HepG2 (cell line): Measurements from ENCODE around the gene CCL18. TPM values are rescaled to one million over a fixed set of nuclear protein-coding genes. Genes with fewer than 3 reads are reported as not detected.

Source experiments
- ATAC-seq: fragments of 200-7000 bp; cut with Tn5 transposase; 3 replicates; pipeline ENCODE4 v1.9.1; 2020; ENCODE audit warnings: mild to moderate bottlenecking, moderate library complexity
- BruUV-seq: library from RNA; stranded (reverse); fragments of 400-500 nt; replicated peaks from 2 replicates; lab custom pipeline; 2021; lab: Mats Ljungman, UMichigan
- CTCF ChIA-PET: fragments of 300-600 bp; formaldehyde crosslinking; extraction: SDS; loops from one replicate; lab custom pipeline; 2021; ENCODE audit warnings: low total read pairs, inconsistent platforms, low intra/inter-chr PET ratio; lab: Yijun Ruan, JAX
- POLR2A ChIA-PET: fragments of 350-600 bp; sonication (Branson Sonifier 250); formaldehyde crosslinking; loops from one replicate; lab custom pipeline; 2020; ENCODE audit warnings: antibody characterized with exemption, inconsistent platforms; lab: Yijun Ruan, JAX
- DNase-seq: peaks from one replicate; pipeline ENCODE4 v3.0.0-alpha.2; 2015; ENCODE audit warnings: low spot score
- FAIRE-seq: peaks from 3 replicates; lab custom pipeline; 2011; peaks lifted over from hg19 to GRCh38; lab: Jason Lieb, UNC
- H2AFZ ChIP-seq: one replicate; pipeline ENCODE4 v1.6.1; 2011; ENCODE audit warnings: low read length, inconsistent platforms
- H3K27ac ChIP-seq: fragments of 300-600 bp; 3 replicates; pipeline ENCODE4 v1.8.0; 2011; ENCODE audit warnings: mixed run types, mild to moderate bottlenecking, mixed read lengths, low read length, inconsistent platforms; ENCODE audit not compliant: insufficient read depth; ENCODE audit errors: extremely low read length
- H3K27me3 ChIP-seq, 2 experiments: fragments of 200-600 bp in 1 of 2; 2 replicates in 1 of 2; 3 replicates in 1 of 2; pipeline versions ENCODE4 v1.6.0 to v1.8.0; 2011; ENCODE audit warnings: low read length in 2 of 2, mild to moderate bottlenecking in 2 of 2, moderate library complexity in 2 of 2, inconsistent platforms in 1 of 2; ENCODE audit not compliant: insufficient read depth in 2 of 2, control insufficient read depth in 1 of 2
- H3K36me3 ChIP-seq, 2 experiments: fragments of 200-600 bp in 1 of 2; replicated peaks in 1 of 2; 2 replicates in 1 of 2; 3 replicates in 1 of 2; pipeline versions ENCODE4 v1.5.1 to v1.8.0; 2011; ENCODE audit warnings: low read length in 2 of 2, inconsistent platforms in 1 of 2; ENCODE audit not compliant: insufficient read depth in 2 of 2, control insufficient read depth in 1 of 2
- H3K4me1 ChIP-seq: 2 replicates; pipeline ENCODE4 v1.5.1; 2012; ENCODE audit warnings: low read length, inconsistent platforms; ENCODE audit not compliant: insufficient read depth
- H3K4me2 ChIP-seq: 2 replicates; pipeline ENCODE4 v1.6.0; 2011; ENCODE audit warnings: low read depth, low read length, inconsistent platforms
- H3K4me3 ChIP-seq, 3 experiments: fragments of 200-600 bp in 1 of 3; sonication (generic), shearing (Covaris generic) in 1 of 3; replicated peaks in 1 of 3; 2 replicates each; pipeline ENCODE4 v1.5.1; 2011 to 2016; ENCODE audit warnings: low read length in 3 of 3, inconsistent platforms in 2 of 3, low read depth in 2 of 3, mild to moderate bottlenecking in 2 of 3, control low read depth in 1 of 3, mixed read lengths in 1 of 3; ENCODE audit not compliant: insufficient read depth in 1 of 3
- H3K79me2 ChIP-seq: one replicate; pipeline ENCODE4 v1.6.1; 2011; ENCODE audit warnings: low read length, inconsistent platforms; ENCODE audit not compliant: insufficient read depth
- H3K9ac ChIP-seq: 2 replicates; pipeline ENCODE4 v1.6.0; 2011; ENCODE audit warnings: mild to moderate bottlenecking, low read depth, low read length, inconsistent platforms; ENCODE audit not compliant: insufficient read depth
- H3K9me3 ChIP-seq: 2 replicates; pipeline ENCODE4 v1.5.1; 2012; ENCODE audit warnings: mild to moderate bottlenecking, low read length
- H4K20me1 ChIP-seq: 2 replicates; pipeline ENCODE4 v1.6.0; 2011; ENCODE audit warnings: inconsistent platforms, mild to moderate bottlenecking, low read length, moderate library complexity; ENCODE audit not compliant: insufficient read depth
- BHLHE40 ChIP-seq: IDR thresholded peaks from 2 replicates; pipeline ENCODE4 v1.6.1; 2011; ENCODE audit warnings: low read length, improper control_type of control experiment
- BRD4 ChIP-seq: sonication (generic); formaldehyde crosslinking; IDR thresholded peaks from 2 replicates; pipeline ENCODE4 v1.4.0; 2020; ENCODE audit warnings: missing genetic modification reagents
- CAMTA2 ChIP-seq: sonication (generic); formaldehyde crosslinking; IDR thresholded peaks from 2 replicates; pipeline ENCODE4 v1.4.0; 2020; ENCODE audit warnings: mild to moderate bottlenecking, missing genetic modification reagents, borderline replicate concordance
- CHD4 ChIP-seq: fragments of 200-600 bp; sonication (generic); IDR thresholded peaks from 2 replicates; pipeline ENCODE4 v1.7.0; 2017; ENCODE audit warnings: mild to moderate bottlenecking, low read length, borderline replicate concordance
- CREB3 ChIP-seq: sonication (generic); formaldehyde crosslinking; IDR thresholded peaks from 2 replicates; pipeline ENCODE4 v1.5.0; 2020; ENCODE audit warnings: missing genetic modification reagents
- KLF9 ChIP-seq: IDR thresholded peaks from 2 replicates; pipeline ENCODE4 v1.6.1; 2016; ENCODE audit warnings: low read depth
- MBNL3 ChIP-seq: fragments of 250-450 bp; sonication (Bioruptor Pico); conservative IDR thresholded peaks from 2 replicates; pipeline ENCODE4 v1.8.0; 2022; ENCODE audit warnings: mild to moderate bottlenecking, inconsistent platforms
- NR3C1 ChIP-seq: sonication (generic); formaldehyde crosslinking; IDR thresholded peaks from 2 replicates; pipeline ENCODE4 v1.4.0; 2020; ENCODE audit warnings: missing genetic modification reagents
- RBAK ChIP-seq: sonication (generic); formaldehyde crosslinking; IDR thresholded peaks from 2 replicates; pipeline ENCODE4 v1.5.1; 2020; ENCODE audit warnings: mild to moderate bottlenecking, missing genetic modification reagents
- SAFB2 ChIP-seq: sonication (generic); formaldehyde crosslinking; IDR thresholded peaks from 2 replicates; pipeline ENCODE4 v1.5.1; 2020; ENCODE audit warnings: missing genetic modification reagents, low read depth, mild to moderate bottlenecking, borderline replicate concordance
- SNAPC5 ChIP-seq: sonication (generic); formaldehyde crosslinking; IDR thresholded peaks from 2 replicates; pipeline ENCODE4 v1.8.1; 2023; ENCODE audit warnings: mild to moderate bottlenecking, missing genetic modification reagents, borderline replicate concordance
- SRSF1 ChIP-seq: fragments of 200-400 bp; formaldehyde crosslinking; optimal IDR thresholded peaks from 2 replicates; pipeline ENCODE3; 2017; ENCODE audit warnings: mild to moderate bottlenecking, low read depth, low read length, moderate library complexity
- TCF12 ChIP-seq, 2 experiments: fragments of 450-650 bp in 1 of 2; sonication (generic) in 1 of 2; formaldehyde crosslinking in 1 of 2; IDR thresholded peaks; 2 replicates each; pipeline versions ENCODE4 v1.6.1 to v1.8.0; 2017 to 2022; ENCODE audit warnings: antibody characterized with exemption in 1 of 2, mild to moderate bottlenecking in 1 of 2, missing genetic modification reagents in 1 of 2, moderate library complexity in 1 of 2
- ZNF160 ChIP-seq: sonication (generic); formaldehyde crosslinking; IDR thresholded peaks from 2 replicates; pipeline ENCODE4 v1.8.0; 2022; ENCODE audit warnings: mild to moderate bottlenecking, inconsistent platforms, missing genetic modification reagents
- ZNF569 ChIP-seq: sonication (generic); formaldehyde crosslinking; IDR thresholded peaks from 2 replicates; pipeline ENCODE4 v1.5.0; 2020; ENCODE audit warnings: mild to moderate bottlenecking, missing genetic modification reagents, moderate library complexity, borderline replicate concordance
- ZNF572 ChIP-seq: sonication (generic); formaldehyde crosslinking; IDR thresholded peaks from 2 replicates; pipeline ENCODE4 v1.5.1; 2020; ENCODE audit warnings: mild to moderate bottlenecking, missing genetic modification reagents
- ZNF639 ChIP-seq: conservative IDR thresholded peaks from 2 replicates; pipeline ENCODE4 v1.6.1; 2018; ENCODE audit warnings: missing genetic modification reagents
- ZNF674 ChIP-seq: sonication (generic); formaldehyde crosslinking; IDR thresholded peaks from 2 replicates; pipeline ENCODE4 v1.5.0; 2020; ENCODE audit warnings: low read depth, mild to moderate bottlenecking, missing genetic modification reagents
- ZNF790 ChIP-seq: sonication (generic); formaldehyde crosslinking; IDR thresholded peaks from 2 replicates; pipeline ENCODE4 v1.8.0; 2022; ENCODE audit warnings: missing genetic modification reagents, mild to moderate bottlenecking, borderline replicate concordance
- ZSCAN30 ChIP-seq: sonication (generic); formaldehyde crosslinking; IDR thresholded peaks from 2 replicates; pipeline ENCODE4 v1.5.0; 2020; ENCODE audit warnings: mild to moderate bottlenecking, missing genetic modification reagents
- WGBS: methylation state at CpG from one replicate; pipeline ENCODE4 v1.1.6; 2017; ENCODE audit warnings: low lambda C conversion rate; 5-methylcytosine and 5-hydroxymethylcytosine counted together
- in situ Hi-C: cut with HindIII; loops from 2 replicates; pipeline ENCODE4 v1.10.0; 2017; ENCODE audit warnings: low pct_unique_long_range_greater_than_20kb; ENCODE audit not compliant: extremely low pct_ligation_motif_present
- intact Hi-C: fragments of 100-400 bp; cut with micrococcal nuclease; formaldehyde crosslinking; loops from one replicate; pipeline ENCODE4 v1.10.0; 2022; ENCODE audit not compliant: unreplicated experiment
- polyA plus RNA-seq, 8 experiments: library from polyadenylated mRNA; depleted of rRNA in 3 of 8; stranded (reverse) in 7 of 8; unstranded in 1 of 8; fragments of >200 nt; fragmentation: Illumina TruSeq in 4 of 8; extraction: Trizol in 4 of 8; gene quantifications; 2 replicates each; pipeline versions ENCODE4 v1.2.1 to v1.2.3, GENCODE V29; 2011 to 2016; ENCODE audit warnings: low read depth in 4 of 8, missing spikeins in 1 of 8, mixed read lengths in 1 of 8; ENCODE audit not compliant: insufficient read depth in 1 of 8
- total RNA-seq, 5 experiments: library from RNA; depleted of rRNA; stranded (reverse); fragments of >200 nt; fragmentation: Illumina TruSeq; extraction: Trizol; gene quantifications; 2 replicates each; pipeline ENCODE4 v1.2.3, GENCODE V29; 2016; ENCODE audit warnings: low read depth in 1 of 5
- TF ChIP-seq, protein P1 (sequence below): sonication (generic); formaldehyde crosslinking; IDR thresholded peaks from 2 replicates; pipeline ENCODE4 v1.5.1; 2020; ENCODE audit warnings: missing genetic modification reagents, mild to moderate bottlenecking, borderline replicate concordance

Gene CCL18
- total and polyA plus RNA-seq, 2 of the 13 experiments (the other 11 are each of a cell fraction or from before 2014, with no cell fraction given): not detected

DNA sequence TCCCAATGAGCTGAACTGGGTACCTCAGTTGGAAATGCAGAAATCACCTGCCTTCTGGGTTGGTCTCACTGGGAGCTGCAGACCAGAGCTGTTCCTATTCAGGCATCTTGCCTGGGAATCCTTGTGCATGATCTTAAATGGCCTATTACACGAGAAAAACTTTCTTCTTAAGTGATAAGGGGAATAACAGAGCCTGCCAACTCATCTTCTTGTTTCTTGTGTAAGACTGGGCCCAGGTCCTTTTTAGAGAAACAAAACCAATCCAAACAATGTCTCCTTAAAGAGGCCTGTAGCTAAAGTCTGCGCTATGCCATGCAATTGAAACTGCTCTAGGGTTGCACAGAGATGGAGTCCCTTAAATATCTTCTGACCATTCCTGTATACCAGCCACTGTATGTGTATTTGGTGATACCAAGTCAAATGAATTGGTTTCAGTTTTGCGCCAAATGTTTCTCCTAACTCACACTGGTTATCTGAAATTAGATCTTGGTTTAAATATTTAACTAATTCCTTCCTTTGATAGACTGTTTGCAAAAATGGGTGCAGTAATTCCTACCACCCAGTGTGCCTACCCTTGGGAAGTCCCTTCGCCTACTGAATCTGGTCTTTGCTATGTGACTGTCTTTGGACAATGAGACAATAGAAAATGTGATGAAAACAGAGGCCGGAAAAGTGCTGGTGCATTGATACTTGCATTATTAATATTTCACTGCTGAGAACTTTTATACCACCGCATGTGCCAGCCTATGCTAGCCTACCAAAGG is 39.8 kb upstream of the CCL18 start (continued):
- TF ChIP-seq SAFB2 (CRISPR knock-in tag): no peak
- no peak for TF ChIP-seq RBAK (CRISPR knock-in tag)
- no peak for TF ChIP-seq ZNF572 (CRISPR knock-in tag)
- TF ChIP-seq CREB3: no peak
- TF ChIP-seq, protein P1, sequence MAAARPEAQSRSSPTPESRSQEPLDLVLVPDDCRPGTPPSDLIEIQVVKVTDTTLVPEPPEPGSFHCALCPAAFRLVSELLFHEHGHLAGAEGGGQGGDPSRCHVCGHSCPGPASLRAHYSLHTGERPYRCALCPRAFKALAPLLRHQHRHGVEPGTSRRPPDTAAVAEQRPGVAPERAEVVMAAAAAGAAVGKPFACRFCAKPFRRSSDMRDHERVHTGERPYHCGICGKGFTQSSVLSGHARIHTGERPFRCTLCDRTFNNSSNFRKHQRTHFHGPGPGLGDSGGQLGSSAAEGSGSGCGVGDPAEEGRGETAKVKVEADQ (CRISPR knock-in tag): no peak
- TF ChIP-seq CAMTA2 (CRISPR knock-in tag): no peak
- TF ChIP-seq BHLHE40: no peak
- no peak for TF ChIP-seq ZNF639 (CRISPR knock-in tag)

DNA sequence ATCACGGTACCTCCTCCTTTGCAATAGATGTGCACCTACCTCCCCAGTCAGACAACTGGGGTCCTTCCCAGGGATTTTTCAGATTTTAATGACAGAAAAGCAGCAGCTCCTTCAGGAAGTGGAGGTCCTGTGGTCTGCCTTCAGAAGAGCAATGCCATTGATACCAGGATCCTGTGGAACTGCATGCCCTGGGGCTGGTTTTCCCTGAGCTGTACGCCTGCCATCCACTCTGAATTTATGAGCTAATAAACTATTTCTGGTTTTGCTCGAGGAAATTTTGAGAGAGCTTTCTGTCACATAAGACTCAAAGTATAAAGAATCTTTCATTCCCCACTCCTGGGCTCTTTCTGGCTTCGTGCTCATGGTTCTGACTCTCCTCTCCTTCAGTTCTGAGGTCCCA is 36.3 kb upstream of the CCL18 start:
- H3K9me3 ChIP-seq: no peaks in the 10 kb centered on the region
- no peak for TF ChIP-seq ZNF160 (CRISPR knock-in tag)
- no peak for TF ChIP-seq ZNF674 (CRISPR knock-in tag)
- no peak for TF ChIP-seq ZNF790 (CRISPR knock-in tag)
- TF ChIP-seq MBNL3 (CRISPR knock-in tag): no peak
- TF ChIP-seq KLF9: no peak
- TF ChIP-seq SRSF1: no peak
- TF ChIP-seq ZSCAN30 (CRISPR knock-in tag): no peak
- no peak for TF ChIP-seq ZNF569 (CRISPR knock-in tag)
- TF ChIP-seq SNAPC5 (CRISPR knock-in tag): no peak
- TF ChIP-seq TCF12 (IDR thresholded peaks at IDR 0.05): no peak
- no peak for TF ChIP-seq TCF12 (CRISPR knock-in tag; IDR thresholded peaks at IDR 0.05)
- no peak for TF ChIP-seq BRD4 (CRISPR knock-in tag)
- TF ChIP-seq CHD4: no peak
- TF ChIP-seq NR3C1 (CRISPR knock-in tag): no peak

More for the DNA sequence above, 36.3 kb upstream of the CCL18 start:
- H3K4me1 ChIP-seq: no peaks in the 10 kb centered on the region
- H2AFZ ChIP-seq: no peak overlapping the region
- intact Hi-C loops (no loop called here), in situ Hi-C loops (no loop called here)
- no peak overlapping the region for H3K4me2 ChIP-seq
- no peak for ATAC-seq
- H3K79me2 ChIP-seq: no peaks in the 10 kb centered on the region
- no peaks in the 10 kb centered on the region for H3K27me3 ChIP-seq
- BruUV-seq: no TSS peak
- ChIA-PET POLR2A (no interaction called here), CTCF (no interaction called here)
- H3K4me3 ChIP-seq: no peak overlapping the region
- no peaks in the 10 kb centered on the region for H4K20me1 ChIP-seq
- no peaks in the 10 kb centered on the region for H3K36me3 ChIP-seq
- 33% methylated on average over 4 of the region's 4 CpGs for WGBS
- FAIRE-seq: no peak
- no peak overlapping the region for H3K9ac ChIP-seq
- no peak overlapping the region for H3K27ac ChIP-seq
- no peak for DNase-seq
